B cell (primary cell): ENCODE data around the gene SLC2A10. TPM values are rescaled to one million over a fixed set of nuclear protein-coding genes. Genes with fewer than 3 reads are reported as not detected.

ENCODE experiments used
- ATAC-seq: fragments of 200-7000 bp; cut with Tn5 transposase; one replicate; pipeline ENCODE4 v1.10.0; 2021; ENCODE audit warnings: low read depth, mild to moderate bottlenecking, moderate number of reproducible peaks, moderate library complexity
- CTCF ChIA-PET: fragments of 350-600 bp; sonication (Branson Sonifier 250); formaldehyde crosslinking; loops from one replicate; lab custom pipeline; 2021; ENCODE audit warnings: antibody characterized with exemption, inconsistent platforms; lab: Charles Lee
- POLR2A ChIA-PET: fragments of 350-600 bp; sonication (Branson Sonifier 250); formaldehyde crosslinking; loops from one replicate; lab custom pipeline; 2021; ENCODE audit warnings: antibody characterized with exemption; lab: Charles Lee
- DNase-seq: peaks from one replicate; pipeline ENCODE4 v3.0.0; 2013
- H2AFZ ChIP-seq: 2 replicates; pipeline ENCODE4 v1.6.1; 2012; ENCODE audit warnings: mild to moderate bottlenecking, low read depth, low read length; ENCODE audit not compliant: insufficient read depth, poor library complexity, severe bottlenecking
- H3K27ac ChIP-seq, 2 donors: 1 replicate in 1 of 2; 2 replicates in 1 of 2; pipeline ENCODE4 v1.5.1; 2012 to 2013; ENCODE audit warnings: low read length in 2 of 2, mild to moderate bottlenecking in 2 of 2, moderate library complexity in 1 of 2
- H3K27me3 ChIP-seq, 4 experiments: fragments of 200-600 bp in 1 of 4; sonication (generic) in 1 of 4; replicated peaks in 1 of 4; 1 replicate in 2 of 4; 2 replicates in 2 of 4; pipeline versions ENCODE4 v1.6.1 to v1.7.0; 2013 to 2016; ENCODE audit warnings: low read length in 3 of 4, mild to moderate bottlenecking in 2 of 4, mixed read lengths in 1 of 4, moderate library complexity in 1 of 4; ENCODE audit not compliant: insufficient read depth in 4 of 4, control insufficient read depth in 3 of 4; ENCODE audit errors: control extremely low read depth in 1 of 4
- H3K36me3 ChIP-seq, 2 experiments: replicated peaks in 1 of 2; 1 replicate in 1 of 2; 2 replicates in 1 of 2; pipeline versions ENCODE4 v1.6.1 to v1.7.1; 2013; ENCODE audit warnings: low read length in 1 of 2; ENCODE audit not compliant: insufficient read depth in 2 of 2, control insufficient read depth in 1 of 2; ENCODE audit errors: control extremely low read depth in 1 of 2, extremely low read depth in 1 of 2
- H3K4me1 ChIP-seq, 2 donors: fragments of 200-600 bp in 1 of 2; sonication (generic) in 1 of 2; 1 replicate in 1 of 2; 2 replicates in 1 of 2; pipeline versions ENCODE4 v1.5.1 to v1.6.1; 2013 to 2017; ENCODE audit warnings: low read length in 2 of 2; ENCODE audit not compliant: control insufficient read depth in 2 of 2, insufficient read depth in 2 of 2
- H3K4me2 ChIP-seq: replicated peaks from 2 replicates; pipeline ENCODE3; 2012; ENCODE audit warnings: mild to moderate bottlenecking, low read depth, low read length; ENCODE audit not compliant: poor library complexity, severe bottlenecking
- H3K4me3 ChIP-seq, 5 experiments: fragments of 200-600 bp in 1 of 5; sonication (generic) in 1 of 5; 1 replicate in 3 of 5; 2 replicates in 2 of 5; pipeline versions ENCODE4 v1.5.1 to v1.7.0; 2011 to 2016; ENCODE audit warnings: low read length in 4 of 5, mild to moderate bottlenecking in 4 of 5, low read depth in 2 of 5, control low read depth in 1 of 5, moderate library complexity in 1 of 5; ENCODE audit not compliant: insufficient read depth in 1 of 5; ENCODE audit errors: control extremely low read depth in 1 of 5, extremely low read depth in 1 of 5
- H3K79me2 ChIP-seq: fragments of 200-600 bp; sonication (generic); one replicate; pipeline ENCODE4 v1.6.0; 2016; ENCODE audit warnings: low read length; ENCODE audit not compliant: control insufficient read depth, insufficient read depth
- H3K9ac ChIP-seq: fragments of 200-600 bp; sonication (generic); 2 replicates; pipeline ENCODE4 v1.6.1; 2017; ENCODE audit warnings: mild to moderate bottlenecking, low read length, moderate library complexity
- H3K9me3 ChIP-seq, 3 donors: one replicate each; pipeline versions ENCODE4 v1.6.1 to v1.7.1; 2013; ENCODE audit warnings: low read length in 2 of 3; ENCODE audit not compliant: control insufficient read depth in 2 of 3, insufficient read depth in 1 of 3; ENCODE audit errors: control extremely low read depth in 1 of 3
- H4K20me1 ChIP-seq: 2 replicates; pipeline ENCODE4 v1.6.0; 2012; ENCODE audit warnings: mild to moderate bottlenecking, low read length; ENCODE audit not compliant: insufficient read depth, control insufficient read depth, poor library complexity, severe bottlenecking
- H3K27ac Mint-ChIP-seq: one replicate; pipeline ENCODE4 v1.8.0; 2021; ENCODE audit warnings: mixed read lengths
- H3K27me3 Mint-ChIP-seq: one replicate; pipeline ENCODE4 v1.8.0; 2021; ENCODE audit warnings: mixed read lengths
- H3K4me1 Mint-ChIP-seq: one replicate; pipeline ENCODE4 v1.8.0; 2021; ENCODE audit warnings: mixed read lengths
- H3K4me3 Mint-ChIP-seq: one replicate; pipeline ENCODE4 v1.8.0; 2021; ENCODE audit warnings: mixed read lengths
- H3K9me3 Mint-ChIP-seq: one replicate; pipeline ENCODE4 v1.8.0; 2022; ENCODE audit warnings: mixed read lengths; ENCODE audit not compliant: insufficient read depth
- EZH2 ChIP-seq: IDR thresholded peaks from 2 replicates; pipeline ENCODE4 v1.6.1; 2012; ENCODE audit warnings: borderline replicate concordance, low read depth, mild to moderate bottlenecking, moderate library complexity, low read length; ENCODE audit not compliant: insufficient read depth, poor library complexity, severe bottlenecking
- WGBS: methylation state at CpG from one replicate; pipeline ENCODE4 v1.1.5; 2013; ENCODE audit warnings: missing lambda C conversion rate; ENCODE audit not compliant: insufficient coverage; 5-methylcytosine and 5-hydroxymethylcytosine counted together
- intact Hi-C: fragments of 100-400 bp; cut with micrococcal nuclease; formaldehyde crosslinking; loops from one replicate; pipeline ENCODE4 v1.10.0; 2022
- polyA plus RNA-seq: library from polyadenylated mRNA; depleted of rRNA; stranded (reverse); fragments of >200 nt; gene quantifications from 2 replicates; pipeline ENCODE4 v1.2.3, GENCODE V29; 2012
- total RNA-seq, 2 donors: library from RNA; stranded (reverse); fragments of 120-200 nt in 1 of 2; gene quantifications; 1 replicate in 1 of 2; 2 replicates in 1 of 2; pipeline versions ENCODE4 v1.2.3 to v1.2.4, GENCODE V29; 2013 to 2022
- TF ChIP-seq, protein P1 (sequence below): fragments of 200-600 bp; IDR thresholded peaks from one replicate; pipeline ENCODE4 v1.8.0; 2022; ENCODE audit warnings: antibody characterized with exemption, mild to moderate bottlenecking

SLC2A10 gene
- total and polyA plus RNA-seq, 2 donors (not counting 1 experiment from before 2014, with no cell fraction given): not detected

DNA sequence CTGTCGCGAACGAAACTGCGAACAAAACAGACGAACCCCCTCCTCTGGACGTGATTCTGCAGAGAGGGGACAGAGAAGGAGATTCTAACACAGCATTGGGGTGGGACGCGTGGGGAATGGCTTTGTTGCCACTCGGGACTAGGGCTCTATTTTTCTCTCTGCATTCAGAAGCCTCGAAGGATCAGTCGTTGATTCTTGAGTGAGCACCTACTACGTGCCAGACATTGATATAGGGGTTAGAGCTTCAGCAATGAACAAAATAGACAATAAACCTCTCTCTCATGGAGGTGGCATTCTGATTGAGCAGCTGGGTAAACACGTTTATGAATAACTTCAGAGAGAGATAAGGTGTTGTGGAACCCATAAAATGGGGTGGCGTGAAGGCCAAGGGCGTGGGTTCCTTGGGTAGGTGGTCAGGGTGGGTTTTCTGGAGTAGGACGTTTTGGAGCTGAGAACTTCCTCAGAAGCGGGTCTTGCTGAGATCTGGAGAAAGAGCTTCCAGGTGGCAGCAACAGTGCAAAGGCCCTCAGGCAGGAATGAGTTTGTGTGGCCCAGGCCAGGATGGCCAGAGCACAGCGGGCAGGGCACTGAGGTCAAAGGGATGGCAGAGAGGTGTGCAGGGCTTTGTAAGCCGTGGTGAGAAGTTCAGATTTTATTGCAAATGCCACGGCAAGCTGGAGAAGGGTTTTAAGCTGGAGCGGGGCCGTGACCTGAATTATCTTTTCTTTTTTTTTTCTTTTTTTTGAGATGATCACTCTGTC lies 884 bp downstream of the SLC2A10 start:
- Mint-ChIP-seq H3K27ac (no peak overlapping the region), H3K9me3 (peaks cover 2% of the 10 kb centered on the region), H3K4me1 (peaks cover 11% of the 10 kb centered on the region), H3K4me3 (peak overlapping the region; percentile 68), H3K27me3 (peaks cover 65% of the 10 kb centered on the region)
- peak overlapping the region in 3 of 5 experiments; percentile 27 to 36 (median 32) for H3K4me3 ChIP-seq
- H3K27me3 ChIP-seq: peaks cover 0 to 49% (median 16%) of the 10 kb centered on the region in 4 experiments
- DNase-seq: no peak
- H3K27ac ChIP-seq: no peak overlapping the region
- ChIA-PET CTCF (interaction anchor here (1.3 kb wide), 1 partner anchor 30 kb away, joined by 4 read pairs; no protein-coding TSS in a partner anchor), POLR2A (no interaction called here)
- peak overlapping the region; percentile 42 for H2AFZ ChIP-seq
- peak overlapping the region; percentile 73 for H3K4me2 ChIP-seq
- H3K36me3 ChIP-seq: no peaks in the 10 kb centered on the region
- TF ChIP-seq, protein P1, sequence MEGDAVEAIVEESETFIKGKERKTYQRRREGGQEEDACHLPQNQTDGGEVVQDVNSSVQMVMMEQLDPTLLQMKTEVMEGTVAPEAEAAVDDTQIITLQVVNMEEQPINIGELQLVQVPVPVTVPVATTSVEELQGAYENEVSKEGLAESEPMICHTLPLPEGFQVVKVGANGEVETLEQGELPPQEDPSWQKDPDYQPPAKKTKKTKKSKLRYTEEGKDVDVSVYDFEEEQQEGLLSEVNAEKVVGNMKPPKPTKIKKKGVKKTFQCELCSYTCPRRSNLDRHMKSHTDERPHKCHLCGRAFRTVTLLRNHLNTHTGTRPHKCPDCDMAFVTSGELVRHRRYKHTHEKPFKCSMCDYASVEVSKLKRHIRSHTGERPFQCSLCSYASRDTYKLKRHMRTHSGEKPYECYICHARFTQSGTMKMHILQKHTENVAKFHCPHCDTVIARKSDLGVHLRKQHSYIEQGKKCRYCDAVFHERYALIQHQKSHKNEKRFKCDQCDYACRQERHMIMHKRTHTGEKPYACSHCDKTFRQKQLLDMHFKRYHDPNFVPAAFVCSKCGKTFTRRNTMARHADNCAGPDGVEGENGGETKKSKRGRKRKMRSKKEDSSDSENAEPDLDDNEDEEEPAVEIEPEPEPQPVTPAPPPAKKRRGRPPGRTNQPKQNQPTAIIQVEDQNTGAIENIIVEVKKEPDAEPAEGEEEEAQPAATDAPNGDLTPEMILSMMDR: no peak
- TF ChIP-seq EZH2: no peak
- 55% methylated on average over 16 of the region's 22 CpGs for WGBS
- H4K20me1 ChIP-seq: no peaks in the 10 kb centered on the region
- H3K4me1 ChIP-seq: peaks cover 6 to 16% of the 10 kb centered on the region in 2 donors
- no peak for ATAC-seq
- intact Hi-C loops: no loop called here
- peaks cover 1 to 7% (median 2%) of the 10 kb centered on the region in 3 donors for H3K9me3 ChIP-seq
- H3K9ac ChIP-seq: peak overlapping the region; percentile 52
- no peaks in the 10 kb centered on the region for H3K79me2 ChIP-seq

DNA sequence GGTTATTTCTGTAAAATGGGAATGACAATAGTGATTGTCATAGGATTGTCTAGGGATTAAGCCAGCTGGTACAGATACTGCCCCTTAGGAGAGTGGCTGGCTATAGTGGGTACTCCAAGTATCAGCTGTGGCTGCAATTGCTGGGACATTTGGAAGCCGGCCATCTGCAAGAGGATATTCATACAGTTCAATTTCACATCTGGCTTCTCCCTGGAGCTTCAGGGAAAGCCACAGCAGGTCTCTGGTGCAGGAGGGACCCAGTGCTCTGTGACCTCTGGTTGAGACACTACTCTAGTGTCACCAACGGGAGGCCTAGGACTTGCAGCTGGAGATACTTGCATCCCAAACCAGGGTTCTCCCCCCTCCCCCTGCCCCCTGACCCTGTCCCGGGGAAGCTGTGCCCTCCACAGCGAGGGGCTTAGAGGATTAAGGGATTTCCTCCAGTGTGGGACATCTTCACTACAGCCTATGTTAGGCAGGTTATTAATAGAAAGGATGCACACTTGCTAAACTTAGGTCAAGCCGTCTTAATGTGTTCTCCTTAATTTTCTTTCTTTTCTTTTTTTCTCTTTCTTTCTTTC lies 2.7 kb downstream of the SLC2A10 start:
- Histone ChIP-seq H3K36me3 (no peaks in the 10 kb centered on the region), H3K79me2 (no peaks in the 10 kb centered on the region), H3K9me3 (peaks cover 0 to 3% (median 0%) of the 10 kb centered on the region in 3 donors), H4K20me1 (no peaks in the 10 kb centered on the region), H3K9ac (no peak overlapping the region), H3K27me3 (peaks cover 0 to 45% (median 18%) of the 10 kb centered on the region in 4 experiments), H3K4me1 (peaks cover 6 to 16% of the 10 kb centered on the region in 2 donors), H3K4me3 (no peak overlapping the region), H2AFZ (no peak overlapping the region), H3K4me2 (no peak overlapping the region), H3K27ac (no peak overlapping the region)
- H3K27me3 Mint-ChIP-seq: peaks cover 67% of the 10 kb centered on the region
- ATAC-seq (no peak), DNase-seq (no peak)
- intact Hi-C loops: no loop called here
- POLR2A ChIA-PET: no interaction called here
- H3K4me1 Mint-ChIP-seq: peaks cover 11% of the 10 kb centered on the region
- WGBS: 100% methylated on average over 1 of the region's 5 CpGs
- no peak for TF ChIP-seq EZH2
- TF ChIP-seq, protein P1: no peak
- H3K27ac Mint-ChIP-seq: no peak overlapping the region
- H3K9me3 Mint-ChIP-seq: no peaks in the 10 kb centered on the region
- CTCF ChIA-PET: no interaction called here
- H3K4me3 Mint-ChIP-seq: no peak overlapping the region
